ENCODE measurements around the gene MAP3K4.
"Not testable (repeated sequence)": the region's sequence is repeated elsewhere in the genome, so short reads cannot be mapped to it uniquely, and the experiment has no call there.

DNA sequence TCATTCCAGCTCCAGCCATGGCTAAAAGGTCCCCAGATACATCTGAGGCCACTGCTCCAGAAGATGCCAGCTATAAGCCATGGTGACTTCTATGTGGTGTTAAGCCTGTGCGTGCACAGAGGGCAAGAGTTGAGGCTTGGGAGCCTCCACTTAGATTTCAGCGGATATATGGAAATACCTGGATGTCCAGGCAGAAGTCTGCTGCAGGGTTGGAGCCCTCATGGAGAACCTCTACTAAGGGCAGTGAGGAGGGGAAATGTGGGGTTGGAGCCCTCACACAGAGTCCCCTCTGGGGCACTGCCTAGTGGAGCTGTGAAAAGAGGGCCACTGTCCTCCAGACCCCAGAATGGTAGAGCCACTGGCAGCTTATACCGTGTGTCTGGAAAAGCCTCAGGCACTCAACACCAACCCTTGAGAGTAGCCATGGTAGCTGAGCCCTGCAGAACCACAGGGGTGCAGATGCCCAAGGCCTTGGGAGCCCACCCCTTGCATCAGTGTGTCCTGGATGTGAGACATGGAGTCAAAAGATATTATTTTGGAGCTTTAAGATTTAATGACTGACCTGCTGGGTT is 8.1 kb upstream of the MAP3K4 start:
- TF ChIP-seq, protein P1, sequence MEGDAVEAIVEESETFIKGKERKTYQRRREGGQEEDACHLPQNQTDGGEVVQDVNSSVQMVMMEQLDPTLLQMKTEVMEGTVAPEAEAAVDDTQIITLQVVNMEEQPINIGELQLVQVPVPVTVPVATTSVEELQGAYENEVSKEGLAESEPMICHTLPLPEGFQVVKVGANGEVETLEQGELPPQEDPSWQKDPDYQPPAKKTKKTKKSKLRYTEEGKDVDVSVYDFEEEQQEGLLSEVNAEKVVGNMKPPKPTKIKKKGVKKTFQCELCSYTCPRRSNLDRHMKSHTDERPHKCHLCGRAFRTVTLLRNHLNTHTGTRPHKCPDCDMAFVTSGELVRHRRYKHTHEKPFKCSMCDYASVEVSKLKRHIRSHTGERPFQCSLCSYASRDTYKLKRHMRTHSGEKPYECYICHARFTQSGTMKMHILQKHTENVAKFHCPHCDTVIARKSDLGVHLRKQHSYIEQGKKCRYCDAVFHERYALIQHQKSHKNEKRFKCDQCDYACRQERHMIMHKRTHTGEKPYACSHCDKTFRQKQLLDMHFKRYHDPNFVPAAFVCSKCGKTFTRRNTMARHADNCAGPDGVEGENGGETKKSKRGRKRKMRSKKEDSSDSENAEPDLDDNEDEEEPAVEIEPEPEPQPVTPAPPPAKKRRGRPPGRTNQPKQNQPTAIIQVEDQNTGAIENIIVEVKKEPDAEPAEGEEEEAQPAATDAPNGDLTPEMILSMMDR (IDR thresholded peaks at IDR 0.05): not testable (repeated sequence)
- TF ChIP-seq POLR2A (IDR thresholded peaks at IDR 0.05): not testable (repeated sequence)

Measured in esophagus squamous epithelium (tissue), 4 donors.